Naive thymus-derived CD4-positive, alpha-beta T cell (primary cell): ENCODE results near the gene SLFN11. TPM values are rescaled to one million over a fixed set of nuclear protein-coding genes. Genes with fewer than 3 reads are reported as not detected.

Experiments used
- ATAC-seq: fragments of 150-1000 bp; cut with Tn5 transposase; 2 replicates; pipeline ENCODE4 v1.10.0; 2021; ENCODE audit warnings: mild to moderate bottlenecking, moderate library complexity
- CTCF ChIA-PET: fragments of 350-600 bp; sonication (Branson Sonifier 250); formaldehyde crosslinking; loops from one replicate; lab custom pipeline; 2021; ENCODE audit warnings: antibody characterized with exemption; lab: Charles Lee
- POLR2A ChIA-PET: fragments of 350-600 bp; sonication (Branson Sonifier 250); formaldehyde crosslinking; loops from one replicate; lab custom pipeline; 2021; ENCODE audit warnings: antibody characterized with exemption, inconsistent platforms; lab: Charles Lee
- DNase-seq, 9 donors: peaks; one replicate each; pipeline versions ENCODE4 v3.0.0 to v3.0.0-alpha.2; 2020 to 2022; ENCODE audit warnings: mixed read lengths in 1 of 9
- H3K27ac ChIP-seq: one replicate; pipeline ENCODE4 v1.7.0; 2013; ENCODE audit warnings: mild to moderate bottlenecking, low read depth, low read length, moderate library complexity
- H3K27me3 ChIP-seq, 2 donors: one replicate each; pipeline ENCODE4 v1.7.0; 2013; ENCODE audit warnings: low read length in 2 of 2, mild to moderate bottlenecking in 2 of 2, moderate library complexity in 2 of 2; ENCODE audit not compliant: control insufficient read depth in 2 of 2, insufficient read depth in 2 of 2
- H3K36me3 ChIP-seq, 3 experiments: 1 replicate in 2 of 3; 2 replicates in 1 of 3; pipeline ENCODE4 v1.7.0; 2013; ENCODE audit warnings: low read length in 3 of 3, mild to moderate bottlenecking in 3 of 3, moderate library complexity in 1 of 3; ENCODE audit not compliant: insufficient read depth in 3 of 3, control insufficient read depth in 2 of 3
- H3K4me1 ChIP-seq, 2 donors: one replicate each; pipeline ENCODE4 v1.7.0; 2013; ENCODE audit warnings: low read length in 2 of 2, mild to moderate bottlenecking in 2 of 2, moderate library complexity in 1 of 2; ENCODE audit not compliant: control insufficient read depth in 2 of 2, insufficient read depth in 2 of 2
- H3K4me3 ChIP-seq: 2 replicates; pipeline ENCODE4 v1.7.0; 2013; ENCODE audit warnings: mild to moderate bottlenecking, low read length
- H3K9me3 ChIP-seq, 3 experiments: 1 replicate in 2 of 3; 2 replicates in 1 of 3; pipeline ENCODE4 v1.7.0; 2013; ENCODE audit warnings: low read length in 3 of 3; ENCODE audit not compliant: control insufficient read depth in 2 of 3
- H3K27ac Mint-ChIP-seq, 9 donors: one replicate each; pipeline ENCODE4 v1.8.0; 2020 to 2022; ENCODE audit warnings: mixed read lengths in 9 of 9, mild to moderate bottlenecking in 8 of 9, moderate library complexity in 5 of 9, inconsistent platforms in 2 of 9
- H3K27me3 Mint-ChIP-seq, 5 donors: one replicate each; pipeline ENCODE4 v1.8.0; 2021 to 2022; ENCODE audit warnings: mixed read lengths in 5 of 5, mild to moderate bottlenecking in 1 of 5
- H3K36me3 Mint-ChIP-seq, 5 donors: one replicate each; pipeline ENCODE4 v1.8.0; 2020 to 2022; ENCODE audit warnings: mixed read lengths in 5 of 5, mild to moderate bottlenecking in 3 of 5, inconsistent platforms in 1 of 5
- H3K4me1 Mint-ChIP-seq, 7 donors: one replicate each; pipeline ENCODE4 v1.8.0; 2020 to 2022; ENCODE audit warnings: mixed read lengths in 7 of 7, mild to moderate bottlenecking in 3 of 7, inconsistent platforms in 1 of 7
- H3K4me3 Mint-ChIP-seq, 10 donors: one replicate each; pipeline ENCODE4 v1.8.0; 2020 to 2022; ENCODE audit warnings: mild to moderate bottlenecking in 10 of 10, mixed read lengths in 10 of 10, moderate library complexity in 6 of 10, inconsistent platforms in 2 of 10
- H3K9me3 Mint-ChIP-seq, 11 donors: one replicate each; pipeline ENCODE4 v1.8.0; 2020 to 2022; ENCODE audit warnings: mixed read lengths in 11 of 11, mild to moderate bottlenecking in 4 of 11, inconsistent platforms in 1 of 11, moderate library complexity in 1 of 11
- intact Hi-C, 2 donors: fragments of 100-400 bp; cut with micrococcal nuclease; formaldehyde crosslinking; loops; one replicate each; pipeline ENCODE4 v1.15.1; 2023
- polyA plus RNA-seq, 2 donors: library from polyadenylated mRNA; unstranded; fragments of 300-500 nt; fragmentation: Illumina TruSeq; gene quantifications; one replicate each; pipeline ENCODE4 v1.2.3, GENCODE V29; 2021
- total RNA-seq, 6 experiments: library from RNA in 5 of 6; stranded (reverse) in 5 of 6; gene quantifications; 1 replicate in 5 of 6; 2 replicates in 1 of 6; pipeline ENCODE4 v1.2.3 and lab custom pipeline; 2021 to 2026

Gene SLFN11
- total and polyA plus RNA-seq, 7 experiments from 2014 or later = 5.5 to 71.9 (median 29.7) TPM

DNA sequence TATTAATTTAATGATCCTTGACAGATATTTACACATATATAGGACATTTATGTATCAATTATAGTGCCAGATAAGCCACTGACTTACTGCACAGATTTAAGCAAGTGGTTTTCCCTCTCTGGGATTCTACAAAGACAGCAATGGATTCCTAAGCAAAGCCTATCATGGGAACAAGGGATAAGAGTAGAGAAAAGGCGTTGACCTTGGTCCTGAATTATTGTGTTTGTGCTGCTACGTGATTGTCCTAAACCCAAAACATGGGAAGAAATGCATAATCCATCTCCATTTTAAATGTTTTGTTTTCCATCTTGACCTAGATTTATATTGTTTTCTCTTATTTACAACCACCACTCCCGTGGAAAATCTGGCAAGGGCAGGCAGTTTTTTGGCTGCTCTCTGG, 14.0 kb downstream of the SLFN11 start:
- Mint-ChIP-seq H3K4me1 (peaks cover 8 to 57% (median 18%) of the 10 kb centered on the region in 7 donors), H3K9me3 (no peaks in the 10 kb centered on the region), H3K36me3 (peaks cover 13 to 61% (median 59%) of the 10 kb centered on the region in 5 donors), H3K27ac (no peak overlapping the region), H3K27me3 (no peaks in the 10 kb centered on the region), H3K4me3 (no peak overlapping the region)
- no peak for ATAC-seq
- Histone ChIP-seq H3K27ac (no peak overlapping the region), H3K4me1 (no peaks in the 10 kb centered on the region), H3K4me3 (no peak overlapping the region), H3K36me3 (peaks cover 0 to 22% (median 19%) of the 10 kb centered on the region in 3 experiments), H3K27me3 (no peaks in the 10 kb centered on the region), H3K9me3 (no peaks in the 10 kb centered on the region)
- intact Hi-C loops = no loop called here
- CTCF ChIA-PET = no interaction called here
- DNase-seq = no peak
- POLR2A ChIA-PET = interaction anchor here (1.1 kb wide), 1 partner anchor 48 kb away, joined by 4 read pairs; no protein-coding TSS in a partner anchor

DNA sequence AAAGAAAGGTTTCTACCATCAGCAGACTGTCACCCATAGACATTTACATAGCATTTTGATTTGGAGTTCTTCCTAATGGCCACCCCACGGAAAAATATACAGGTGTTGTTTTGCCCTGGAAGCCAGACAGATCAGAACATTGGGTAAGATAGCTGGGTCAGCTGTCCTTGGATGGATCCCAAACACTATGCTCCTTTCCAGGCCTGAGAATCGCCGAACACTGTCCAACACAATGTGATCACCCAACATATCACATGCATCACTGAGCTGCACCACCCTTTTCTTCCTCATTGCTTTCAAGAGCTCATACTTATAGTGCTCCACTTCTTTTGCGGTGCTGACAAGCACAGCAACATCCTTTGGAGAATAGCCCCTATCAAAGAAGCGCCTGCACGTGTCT, 21.1 kb downstream of the SLFN11 start:
- H3K27ac Mint-ChIP-seq = peak overlapping the region in 1 of 9 donors; percentile 22
- intact Hi-C loops = no loop called here
- CTCF ChIA-PET = no interaction called here

GRCh38 chr17:35350493-35350892, 22.9 kb downstream of the SLFN11 start:
- Mint-ChIP-seq H3K27me3 (peaks cover 0 to 7% (median 0%) of the 10 kb centered on the region in 5 donors), H3K36me3 (peaks cover 0 to 33% (median 19%) of the 10 kb centered on the region in 5 donors), H3K4me1 (peaks cover 15 to 31% (median 21%) of the 10 kb centered on the region in 7 donors), H3K9me3 (no peaks in the 10 kb centered on the region), H3K27ac (peak overlapping the region in 6 of 9 donors; percentile 7 to 83 (median 28)), H3K4me3 (no peak overlapping the region)
- Histone ChIP-seq H3K27ac (no peak overlapping the region), H3K4me3 (no peak overlapping the region), H3K36me3 (peaks cover 0 to 11% (median 5%) of the 10 kb centered on the region in 3 experiments), H3K27me3 (no peaks in the 10 kb centered on the region), H3K9me3 (no peaks in the 10 kb centered on the region), H3K4me1 (peaks cover 8 to 11% of the 10 kb centered on the region in 2 donors)
- ATAC-seq (no peak), DNase-seq (no peak)
- CTCF ChIA-PET = interaction anchor here (0.6 to 1.2 kb wide), 2 partner anchors 37 to 183 kb away, joined by 3 to 6 read pairs; no protein-coding TSS in a partner anchor
- POLR2A ChIA-PET = interaction anchor here (0.9 kb wide), 1 partner anchor 9 kb away, joined by 3 read pairs; no protein-coding TSS in a partner anchor
- intact Hi-C loops = no loop called here

More for the DNA sequence above, 21.1 kb downstream of the SLFN11 start:
- no peaks in the 10 kb centered on the region for H3K4me1 ChIP-seq
- no peaks in the 10 kb centered on the region for H3K9me3 ChIP-seq
- Mint-ChIP-seq H3K36me3 (peaks cover 0 to 44% (median 29%) of the 10 kb centered on the region in 5 donors), H3K27me3 (no peaks in the 10 kb centered on the region), H3K4me3 (no peak overlapping the region), H3K4me1 (peaks cover 6 to 24% (median 10%) of the 10 kb centered on the region in 7 donors), H3K9me3 (no peaks in the 10 kb centered on the region)
- no peak overlapping the region for H3K4me3 ChIP-seq
- POLR2A ChIA-PET = no interaction called here
- DNase-seq (no peak), ATAC-seq (no peak)
- peaks cover 0 to 11% (median 5%) of the 10 kb centered on the region in 3 experiments for H3K36me3 ChIP-seq
- no peaks in the 10 kb centered on the region for H3K27me3 ChIP-seq
- H3K27ac ChIP-seq = no peak overlapping the region

GRCh38 chr17:35345926-35346771, 27.3 kb downstream of the SLFN11 start:
- ChIA-PET CTCF (interaction anchor here (0.7 to 1.5 kb wide), 4 partner anchors 32 to 189 kb away, joined by 3 read pairs; no protein-coding TSS in a partner anchor), POLR2A (interaction anchor here (0.5 to 2.1 kb wide), 6 partner anchors 9 to 213 kb away, joined by 3 to 9 read pairs (median 3); partner anchors contain the start of gene SLFN13)
- ATAC-seq (peak; percentile 77), DNase-seq (peak in 7 of 9 donors; percentile 17 to 38 (median 23))
- Histone ChIP-seq H3K27ac (peak overlapping the region; percentile 34), H3K9me3 (peaks cover 0 to 13% (median 0%) of the 10 kb centered on the region in 3 experiments), H3K4me3 (peak overlapping the region; percentile 65), H3K27me3 (no peaks in the 10 kb centered on the region), H3K4me1 (peaks cover 13 to 29% of the 10 kb centered on the region in 2 donors), H3K36me3 (no peaks in the 10 kb centered on the region)
- Mint-ChIP-seq H3K27me3 (peaks cover 0 to 33% (median 0%) of the 10 kb centered on the region in 5 donors), H3K36me3 (peaks cover 0 to 44% (median 4%) of the 10 kb centered on the region in 5 donors), H3K4me3 (peak overlapping the region; percentile 91 to 98 (median 93)), H3K27ac (peak overlapping the region; percentile 47 to 89 (median 82)), H3K9me3 (peaks cover 0 to 26% (median 12%) of the 10 kb centered on the region in 11 donors), H3K4me1 (peaks cover 33 to 58% (median 40%) of the 10 kb centered on the region in 7 donors)
- intact Hi-C loops = loop anchor here in 1 of 2 donors (1.0 to 2.0 kb wide), 3 partner anchors 9 to 33 kb away; partner anchors contain the start of gene SLFN11

DNA sequence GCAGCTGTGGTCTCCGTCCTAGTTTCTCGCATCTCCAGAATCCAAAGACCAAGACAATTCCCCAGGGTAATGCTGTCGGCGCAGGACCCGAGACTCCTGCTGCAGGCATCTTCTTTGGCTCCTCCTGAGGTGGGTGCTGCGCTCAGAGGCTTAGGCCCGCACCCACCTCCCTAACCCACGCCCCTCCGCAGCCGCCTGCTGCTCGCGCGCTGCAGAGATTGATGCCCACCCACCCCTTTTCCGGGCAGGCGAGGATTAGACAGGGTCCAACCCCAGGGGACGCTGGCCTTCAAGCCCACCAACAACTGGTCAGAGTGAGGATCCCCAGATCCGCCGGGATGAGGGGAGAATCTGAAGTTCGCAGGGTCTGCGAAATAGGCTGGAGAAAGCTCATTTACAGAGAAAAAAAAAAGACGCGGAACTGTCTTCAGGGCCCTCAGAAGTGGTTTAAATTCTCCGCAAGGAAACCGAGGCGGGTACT, 27.9 kb downstream of the SLFN11 start:
- CTCF ChIA-PET = interaction anchor here (1.0 to 1.5 kb wide), 2 partner anchors 142 to 188 kb away, joined by 3 read pairs; no protein-coding TSS in a partner anchor
- Histone ChIP-seq H3K9me3 (peaks cover 0 to 16% (median 0%) of the 10 kb centered on the region in 3 experiments), H3K36me3 (no peaks in the 10 kb centered on the region), H3K27me3 (no peaks in the 10 kb centered on the region), H3K4me3 (peak overlapping the region; percentile 65), H3K27ac (peak overlapping the region; percentile 34), H3K4me1 (peaks cover 13 to 34% of the 10 kb centered on the region in 2 donors)
- H3K27ac Mint-ChIP-seq = peak overlapping the region; percentile 47 to 89 (median 82)
- H3K4me1 Mint-ChIP-seq = peaks cover 33 to 61% (median 40%) of the 10 kb centered on the region in 7 donors
- POLR2A ChIA-PET = interaction anchor here (0.6 to 2.1 kb wide), 5 partner anchors 9 to 188 kb away, joined by 3 to 9 read pairs (median 3); partner anchors contain the start of gene SLFN13
- peaks cover 0 to 34% (median 0%) of the 10 kb centered on the region in 5 donors for H3K27me3 Mint-ChIP-seq
- intact Hi-C loops = no loop called here
- ATAC-seq = no peak
- H3K4me3 Mint-ChIP-seq = peak overlapping the region; percentile 91 to 98 (median 93)
- peaks cover 0 to 43% (median 4%) of the 10 kb centered on the region in 5 donors for H3K36me3 Mint-ChIP-seq
- DNase-seq = peak in 1 of 9 donors; percentile 13
- H3K9me3 Mint-ChIP-seq = peaks cover 0 to 29% (median 12%) of the 10 kb centered on the region in 11 donors

- Histone ChIP-seq H3K9me3 (peaks cover 0 to 19% (median 0%) of the 10 kb centered on the region in 3 experiments), H3K27me3 (no peaks in the 10 kb centered on the region), H3K4me3 (no peak overlapping the region), H3K36me3 (no peaks in the 10 kb centered on the region), H3K4me1 (peaks cover 13 to 34% of the 10 kb centered on the region in 2 donors), H3K27ac (no peak overlapping the region)
- Mint-ChIP-seq H3K4me1 (peaks cover 34 to 62% (median 40%) of the 10 kb centered on the region in 7 donors), H3K9me3 (peaks cover 0 to 30% (median 15%) of the 10 kb centered on the region in 11 donors), H3K4me3 (peak overlapping the region in 6 of 10 donors; percentile 4 to 69 (median 16)), H3K36me3 (peaks cover 0 to 49% (median 4%) of the 10 kb centered on the region in 5 donors), H3K27ac (peak overlapping the region in 2 of 9 donors; percentile 10 to 14), H3K27me3 (peaks cover 0 to 41% (median 0%) of the 10 kb centered on the region in 5 donors)
- ChIA-PET CTCF (no interaction called here), POLR2A (no interaction called here)
- ATAC-seq (no peak), DNase-seq (no peak)
- intact Hi-C loops = no loop called here
These were observed 29.2 kb downstream of the SLFN11 start for GRCh38 chr17:35344262-35344661.
